ENCODE data around the gene SLC9A8.
A peak's percentile ranks its signal among the peaks of the same experiment; 100 is the strongest.

Gene SLC9A8

DNA sequence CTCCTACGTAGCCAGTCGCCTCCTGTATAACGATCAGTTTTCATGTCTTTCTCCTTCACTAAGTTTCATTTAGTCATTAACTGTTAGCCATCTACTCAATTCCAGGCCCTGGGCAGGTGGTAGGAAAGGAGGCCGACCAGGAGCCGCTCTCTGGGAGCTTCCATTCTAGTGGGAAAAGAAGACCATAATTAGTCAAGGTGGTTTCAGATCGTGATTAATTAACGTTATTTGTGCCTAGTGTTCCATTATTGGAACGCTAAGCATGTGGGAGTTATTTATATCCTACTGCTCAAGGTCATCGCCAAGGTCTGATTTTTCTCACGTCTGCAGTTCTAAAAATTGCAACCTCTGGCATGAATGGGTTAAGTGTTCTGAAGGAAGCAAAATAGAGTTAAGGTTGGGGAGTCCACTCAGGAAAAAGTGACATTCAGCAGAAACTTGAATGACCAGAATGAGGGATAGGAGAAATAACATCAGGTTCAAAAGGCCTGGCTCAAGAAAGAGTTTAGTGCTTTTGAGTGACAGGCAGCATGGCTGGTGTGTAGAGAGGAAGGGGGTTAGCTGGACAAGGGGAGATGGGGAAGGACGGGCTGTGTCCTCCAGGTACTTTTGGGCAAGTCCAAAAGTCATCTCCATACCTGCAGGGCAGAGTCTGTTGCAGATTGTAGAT, 812 bp downstream of the SLC9A8 start:
- DNase-seq (ENCODE audit: low read depth in 3 of 3), result no peak

DNA sequence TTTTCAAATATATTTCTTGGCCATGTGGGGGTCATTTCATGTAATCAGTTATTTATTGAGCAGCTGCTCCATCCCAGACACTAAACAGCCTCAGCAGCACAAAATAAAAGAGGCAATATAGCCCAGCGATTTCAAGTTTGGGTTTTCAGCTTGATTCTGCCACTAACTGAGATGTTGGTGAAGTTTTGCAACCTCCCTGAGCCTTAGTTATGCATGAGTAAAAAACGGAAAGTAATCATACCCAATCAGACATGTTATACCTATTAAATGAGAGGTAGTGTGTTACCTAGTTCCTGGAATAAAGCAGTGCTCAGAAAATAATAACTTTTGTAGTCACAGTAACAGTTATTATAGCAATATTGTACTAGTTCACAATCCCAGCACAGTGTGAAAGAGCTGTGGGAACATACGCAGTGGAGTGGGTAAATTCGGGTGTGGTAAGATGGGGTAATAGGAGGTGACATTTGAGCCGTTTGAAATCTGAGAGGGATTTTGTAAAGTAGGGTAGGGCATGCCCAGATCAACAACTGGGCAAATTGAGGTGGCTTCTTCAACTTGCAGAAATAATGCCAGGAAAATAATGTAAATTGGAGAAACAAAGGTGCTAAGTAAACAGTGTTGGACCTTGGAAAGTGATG, 1.5 kb downstream of the SLC9A8 start:
- DNase-seq (ENCODE audit: low read depth in 3 of 3), result no peak

DNA sequence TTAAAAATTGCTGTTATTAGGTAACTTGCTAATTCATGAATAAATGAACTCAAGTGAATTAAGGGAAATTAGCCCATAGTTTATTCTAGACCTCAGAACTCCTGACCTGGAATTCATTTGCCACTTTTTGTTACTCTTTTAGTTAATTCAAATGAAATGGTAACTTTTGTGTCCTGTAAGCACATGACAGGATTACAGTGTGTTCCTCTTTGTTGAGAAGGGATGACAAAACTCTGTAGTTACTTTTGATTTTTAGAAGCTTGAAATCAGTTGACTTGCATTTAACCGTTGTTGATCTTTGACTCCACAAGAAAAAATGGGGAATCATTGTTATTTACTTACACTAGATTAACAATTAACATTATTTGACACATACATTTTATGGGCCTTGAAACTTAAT, 6.2 kb downstream of the SLC9A8 start:
- DNase-seq (ENCODE audit: low read depth in 3 of 3), result no peak

DNA sequence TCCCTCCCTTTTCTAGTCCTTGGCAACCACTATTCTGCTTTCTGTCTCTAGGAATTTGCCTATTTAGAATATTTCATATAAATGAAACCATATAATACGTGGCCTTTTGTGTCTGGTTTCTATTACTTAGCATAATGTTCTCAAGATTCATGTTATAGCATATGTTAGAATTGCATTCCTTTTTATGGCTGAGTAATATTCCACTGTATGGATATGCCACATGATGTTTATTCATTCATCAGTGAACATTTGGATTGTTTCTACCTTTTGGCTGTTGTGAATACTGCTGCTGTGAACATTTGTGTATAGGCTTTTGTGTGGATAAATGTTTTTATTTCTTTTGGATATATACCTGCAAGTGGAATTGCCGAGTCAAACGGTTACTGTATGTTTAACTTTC, 7.1 kb downstream of the SLC9A8 start:
- DNase-seq (ENCODE audit: low read depth in 3 of 3), result no peak

DNA sequence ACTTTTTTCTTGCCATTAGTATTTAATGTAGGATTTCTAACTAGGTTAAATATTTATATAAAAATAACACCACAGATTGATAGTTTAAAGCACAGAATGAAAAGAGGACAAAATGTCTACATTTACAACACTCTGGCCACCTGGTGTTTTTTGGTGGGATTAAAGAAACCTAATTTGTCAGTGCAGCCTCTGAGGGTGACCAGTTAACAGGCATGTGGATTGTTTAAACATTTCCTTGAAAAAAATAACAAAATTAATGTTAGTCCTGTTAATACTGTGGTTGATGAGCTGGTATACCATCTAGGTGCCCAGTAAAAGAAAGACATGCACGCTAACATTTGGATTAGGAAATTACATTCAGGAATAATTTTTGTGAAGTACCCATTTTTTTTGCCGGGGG, 8.8 kb downstream of the SLC9A8 start:
- DNase-seq (ENCODE audit: low read depth in 3 of 3), result no peak

DNA sequence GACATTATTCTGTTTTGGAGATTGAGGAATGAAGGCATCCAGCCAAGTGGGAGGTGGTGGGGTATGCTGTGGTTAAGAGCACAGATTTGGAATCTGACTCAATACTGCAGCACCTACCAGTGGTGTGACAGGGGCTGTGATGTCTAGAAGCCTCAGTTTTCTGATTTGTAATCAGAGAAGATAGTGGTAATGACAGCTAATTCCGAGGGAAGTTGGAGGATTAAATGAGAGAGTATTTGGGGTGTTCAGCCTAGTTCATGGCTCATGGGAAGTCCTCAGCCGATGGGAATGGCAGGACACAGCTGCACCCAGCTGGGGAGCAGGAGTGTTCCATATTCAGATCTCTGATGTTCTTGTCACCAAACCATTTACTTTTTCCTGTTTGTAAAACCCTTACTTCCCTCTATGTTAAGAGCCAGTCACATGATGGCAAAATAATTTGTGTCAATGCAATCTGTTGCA, 9.3 kb downstream of the SLC9A8 start:
- DNase-seq (ENCODE audit: low read depth in 3 of 3), result no peak

DNA sequence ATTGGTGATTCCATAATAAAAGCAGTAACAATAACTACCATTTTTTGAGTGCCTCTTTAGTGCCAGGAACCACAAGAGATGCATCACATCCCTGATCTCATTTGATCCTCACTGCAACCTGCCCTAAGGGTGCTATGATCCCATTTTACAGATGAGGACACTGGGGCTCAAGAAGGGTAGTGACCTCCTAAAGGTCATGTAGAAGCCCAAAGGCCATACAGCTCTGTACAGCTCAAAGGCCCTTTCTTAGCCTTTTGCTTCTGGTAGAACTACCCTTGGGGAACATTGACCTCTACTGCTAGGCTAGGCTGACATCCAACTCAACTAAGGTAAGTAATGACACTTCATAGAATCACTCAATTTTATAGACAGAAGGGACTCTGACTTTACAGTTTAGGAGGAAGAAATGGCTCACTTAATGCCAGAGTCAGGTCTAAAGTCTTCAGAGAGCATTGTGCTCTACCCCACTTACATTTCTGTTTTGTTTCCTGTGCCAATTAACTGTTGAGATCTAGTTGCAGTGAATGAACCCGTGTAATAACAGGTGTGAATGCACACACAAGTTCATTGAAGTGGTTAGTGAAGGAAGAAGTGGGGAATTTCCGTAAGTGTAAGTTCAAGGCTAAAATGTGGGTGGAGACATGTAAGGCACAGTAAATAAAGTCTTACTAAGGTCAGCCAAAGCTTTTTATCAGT, 10.7 kb downstream of the SLC9A8 start:
- DNase-seq (ENCODE audit: low read depth in 3 of 3), result no peak

DNA sequence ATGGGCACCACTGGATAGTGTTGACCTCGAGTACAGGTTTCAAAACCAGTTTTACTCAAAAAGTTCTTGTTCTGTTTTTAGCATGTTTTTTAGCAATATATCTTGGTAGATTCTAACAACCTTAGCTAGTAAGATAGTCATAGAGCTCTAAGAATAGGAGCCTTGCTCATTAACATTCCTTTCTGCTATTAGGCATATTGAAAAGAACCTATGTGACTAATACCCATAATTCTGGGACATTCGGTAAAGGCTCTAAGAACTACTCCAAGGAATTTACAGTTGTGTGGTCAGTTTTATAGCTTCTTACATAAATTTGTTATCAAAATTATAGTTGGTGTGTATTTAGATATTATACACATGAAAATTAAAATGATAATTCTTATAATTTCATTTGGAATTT, 11.6 kb downstream of the SLC9A8 start:
- DNase-seq (ENCODE audit: low read depth in 3 of 3), result no peak

DNA sequence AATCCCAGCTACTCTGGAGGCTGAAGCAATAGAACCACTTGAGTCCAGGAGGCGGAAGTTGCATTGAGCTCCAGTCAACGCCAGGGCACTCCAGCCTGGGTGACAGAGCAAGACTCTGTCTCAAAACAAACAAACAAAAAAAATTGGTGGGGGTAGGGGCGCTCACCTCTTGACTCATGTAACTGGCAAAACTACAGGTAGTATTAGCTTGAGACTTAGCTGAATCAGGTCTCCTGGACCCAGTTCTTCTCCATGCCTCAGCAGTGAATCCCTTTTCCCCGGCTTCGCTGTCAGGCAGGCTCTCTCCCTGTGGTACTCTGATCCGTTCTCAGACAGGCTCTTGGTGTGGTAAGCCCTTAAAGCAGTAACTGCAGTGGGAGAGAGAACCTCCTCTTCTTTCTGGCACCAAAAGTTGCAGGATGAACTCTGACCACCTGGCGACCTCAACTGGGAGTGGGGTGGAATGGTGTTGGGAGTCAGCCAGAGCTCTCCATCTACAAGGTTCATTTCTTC, 12.9 kb downstream of the SLC9A8 start:
- no peak for DNase-seq (ENCODE audit: low read depth in 3 of 3)

DNA sequence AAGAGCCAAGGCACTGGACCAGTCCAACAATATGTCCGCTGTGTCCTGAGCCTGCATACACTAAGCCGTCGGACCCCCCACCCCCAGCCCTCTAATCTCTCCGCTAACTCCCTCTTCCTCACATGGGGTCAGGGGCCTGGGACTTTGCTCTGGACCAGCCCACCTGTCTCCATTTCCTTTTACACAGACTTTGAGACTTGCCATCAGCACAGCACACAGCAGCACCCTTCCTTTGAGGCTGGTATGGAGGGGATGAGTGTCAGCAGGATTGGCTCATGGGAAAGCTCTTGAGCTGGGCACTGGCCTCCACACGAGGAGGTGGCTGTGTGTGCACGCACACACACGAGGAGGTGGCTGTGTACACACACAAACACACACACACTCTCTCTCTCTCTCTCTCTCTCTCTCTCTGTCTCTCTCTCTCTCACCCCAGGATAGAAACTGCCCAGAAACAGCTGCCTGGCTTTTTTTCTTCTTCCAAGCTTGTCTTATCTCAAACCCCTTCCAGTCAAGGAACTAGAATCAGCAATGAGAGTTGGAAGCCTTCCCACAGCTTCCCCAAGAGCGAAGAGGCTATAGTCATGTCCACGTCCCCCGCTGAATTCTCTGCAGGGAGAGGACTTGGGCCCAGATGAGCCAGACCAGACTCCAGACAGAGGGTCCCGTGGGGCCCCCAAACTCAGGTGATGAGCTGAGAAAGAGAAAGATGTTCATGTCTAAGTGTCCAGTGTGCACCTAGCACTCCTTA, 18.6 kb downstream of the SLC9A8 start:
- DNase-seq (ENCODE audit: low read depth in 3 of 3), result no peak

DNA sequence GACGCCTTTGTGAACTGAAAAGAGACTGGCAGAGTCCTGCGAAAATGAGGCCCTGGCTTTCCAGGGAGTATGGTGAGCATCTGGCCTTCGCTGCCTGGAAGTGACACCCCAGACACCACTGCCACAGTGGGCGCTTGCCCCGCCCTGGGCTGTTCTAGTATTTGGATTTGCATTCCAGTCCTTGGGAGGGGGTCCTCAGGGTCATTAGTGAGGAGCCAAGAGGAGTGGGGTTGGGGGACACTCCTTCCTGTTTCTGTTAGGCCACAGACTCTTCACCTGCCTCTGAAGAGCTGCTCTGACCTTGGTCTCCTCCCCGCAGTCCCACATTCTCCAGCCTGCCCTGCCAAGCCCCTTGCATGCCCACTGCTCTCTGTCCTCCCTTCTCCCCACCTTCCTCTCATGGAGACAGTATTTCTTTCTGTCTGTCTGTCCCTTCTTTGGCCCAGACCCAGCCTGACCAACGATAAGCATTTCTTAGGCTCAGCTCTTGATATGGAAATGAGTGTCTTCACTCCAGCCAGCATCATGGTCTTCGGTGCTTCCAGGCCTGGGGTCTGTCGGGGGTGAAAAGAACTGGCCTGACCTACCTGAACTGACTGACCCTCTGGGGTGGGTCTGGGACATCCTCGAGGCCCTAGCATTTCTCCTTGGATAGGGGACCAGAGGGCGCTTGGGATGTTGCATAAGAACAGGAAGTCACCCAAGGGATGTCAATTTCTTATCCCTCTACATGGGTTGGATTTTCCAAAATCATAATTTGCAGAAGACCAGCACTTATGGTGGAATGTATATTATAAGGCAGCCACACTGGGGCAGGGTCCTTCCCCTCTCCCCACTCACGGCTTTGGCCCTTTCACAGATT, 19.4 kb downstream of the SLC9A8 start:
- no peak for DNase-seq (ENCODE audit: low read depth in 3 of 3)

DNA sequence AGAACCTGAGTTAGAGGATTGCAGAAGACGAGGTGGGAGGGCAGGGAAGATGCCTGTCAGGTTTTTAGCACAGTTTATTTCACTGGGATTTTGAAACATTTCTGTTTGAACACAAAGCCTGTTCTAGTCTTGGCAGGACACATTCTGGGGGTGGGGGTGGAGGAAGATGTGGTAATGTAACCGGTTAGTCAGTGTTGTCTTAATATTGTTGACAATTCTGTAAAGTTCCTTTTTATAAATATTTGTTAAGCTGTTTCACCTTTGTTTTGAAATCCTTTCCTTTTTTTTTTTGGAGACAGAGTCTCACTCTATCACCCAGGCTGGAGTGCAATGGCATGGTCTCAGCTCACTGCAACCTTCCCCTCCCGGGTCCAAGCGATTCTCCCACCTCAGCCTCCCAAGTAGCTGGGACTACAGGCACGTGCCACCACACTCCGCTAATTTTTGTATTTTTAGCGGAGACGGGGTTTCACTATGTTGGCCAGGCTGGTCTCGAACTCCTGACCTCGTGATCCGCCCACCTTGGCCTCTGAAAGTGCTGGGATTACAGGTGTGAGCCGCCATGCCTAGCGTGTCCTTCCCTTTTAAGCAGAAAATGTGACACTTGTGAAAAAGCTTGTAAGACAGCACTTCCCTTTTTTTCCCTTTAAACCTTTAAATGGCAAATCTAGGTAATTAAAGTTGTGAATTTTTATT, 20.2 kb downstream of the SLC9A8 start:
- no peak for DNase-seq (ENCODE audit: low read depth in 3 of 3)

DNA sequence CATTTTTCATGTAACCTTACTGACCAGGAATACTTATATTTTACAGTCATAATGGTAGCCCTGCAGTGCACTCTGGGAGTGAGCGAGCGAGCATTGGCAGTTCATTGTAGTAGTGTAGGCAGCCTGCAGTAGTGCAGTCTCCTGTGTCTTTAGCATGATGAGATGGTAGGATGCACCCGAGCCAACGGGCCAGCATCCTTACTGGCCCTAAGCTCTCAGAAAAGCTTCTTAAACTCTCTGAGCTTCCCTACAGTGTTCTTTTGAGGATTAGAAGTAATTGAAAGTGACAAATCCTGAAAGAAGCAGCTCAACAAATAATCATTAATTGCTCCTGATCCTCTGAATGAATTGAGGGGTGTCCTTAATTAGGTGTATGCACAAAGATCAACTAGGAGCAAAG, 20.9 kb downstream of the SLC9A8 start:
- no peak for DNase-seq (ENCODE audit: low read depth in 3 of 3)

DNA sequence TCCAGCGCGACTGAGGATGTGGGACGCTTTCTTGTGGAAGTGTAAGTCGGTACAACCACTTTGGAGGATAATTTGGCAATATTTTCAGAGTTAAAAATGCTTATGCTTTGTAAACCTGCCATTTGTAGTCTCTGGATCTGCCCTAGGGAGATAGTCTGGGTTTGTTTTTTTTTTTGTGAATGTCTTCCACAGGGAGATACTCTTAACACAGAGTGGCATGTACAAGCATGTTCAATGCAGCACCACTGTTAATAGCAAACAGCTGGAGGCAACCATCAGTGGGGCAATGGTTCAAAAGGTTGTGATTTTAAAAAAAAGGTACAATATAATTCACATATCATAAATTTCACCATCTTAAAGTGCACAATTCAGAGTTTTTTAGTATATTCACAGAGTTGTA, 22.4 kb downstream of the SLC9A8 start:
- no peak for DNase-seq (ENCODE audit: low read depth in 3 of 3)

DNA sequence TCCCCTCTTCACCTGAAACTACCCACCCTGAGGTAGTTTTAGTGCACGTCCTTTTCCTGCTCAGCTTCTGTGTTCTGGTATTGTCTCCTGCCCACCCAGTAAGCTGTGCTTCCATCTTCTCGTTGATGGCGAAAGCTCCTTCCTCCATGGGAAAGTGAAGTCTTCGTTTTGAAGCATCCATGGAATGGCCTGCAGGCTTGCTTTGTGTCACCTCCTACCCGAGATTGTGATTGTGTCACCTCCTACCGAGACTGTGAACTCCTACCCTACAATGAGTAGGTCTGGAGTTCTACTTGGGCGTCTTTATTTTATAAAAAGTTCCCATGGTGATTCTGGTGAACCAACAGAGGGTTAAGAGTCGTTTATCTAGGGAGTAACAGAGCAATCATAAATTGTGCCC, 25.9 kb downstream of the SLC9A8 start:
- no peak for DNase-seq (ENCODE audit: low read depth in 3 of 3)

DNA sequence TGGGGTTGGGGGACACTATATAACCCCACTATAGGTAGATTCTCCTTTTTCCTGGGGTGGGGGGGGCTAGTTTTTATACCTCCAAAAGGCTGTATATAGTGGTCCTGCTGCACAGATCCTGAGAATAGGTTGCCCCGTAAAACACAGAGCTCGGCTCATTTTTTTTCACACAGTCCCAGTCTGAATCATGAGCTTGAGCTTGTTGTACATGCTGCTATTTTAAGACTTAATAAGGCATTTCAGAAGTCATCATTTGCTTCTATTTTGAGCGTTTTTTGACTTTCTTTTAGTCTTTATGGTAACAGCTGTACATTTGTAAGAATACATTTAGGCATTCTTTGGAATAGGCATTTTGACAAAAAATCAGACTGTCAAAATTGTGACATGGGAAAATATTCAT, 30.5 kb downstream of the SLC9A8 start:
- DNase-seq (ENCODE audit: low read depth in 3 of 3), result no peak

DNA sequence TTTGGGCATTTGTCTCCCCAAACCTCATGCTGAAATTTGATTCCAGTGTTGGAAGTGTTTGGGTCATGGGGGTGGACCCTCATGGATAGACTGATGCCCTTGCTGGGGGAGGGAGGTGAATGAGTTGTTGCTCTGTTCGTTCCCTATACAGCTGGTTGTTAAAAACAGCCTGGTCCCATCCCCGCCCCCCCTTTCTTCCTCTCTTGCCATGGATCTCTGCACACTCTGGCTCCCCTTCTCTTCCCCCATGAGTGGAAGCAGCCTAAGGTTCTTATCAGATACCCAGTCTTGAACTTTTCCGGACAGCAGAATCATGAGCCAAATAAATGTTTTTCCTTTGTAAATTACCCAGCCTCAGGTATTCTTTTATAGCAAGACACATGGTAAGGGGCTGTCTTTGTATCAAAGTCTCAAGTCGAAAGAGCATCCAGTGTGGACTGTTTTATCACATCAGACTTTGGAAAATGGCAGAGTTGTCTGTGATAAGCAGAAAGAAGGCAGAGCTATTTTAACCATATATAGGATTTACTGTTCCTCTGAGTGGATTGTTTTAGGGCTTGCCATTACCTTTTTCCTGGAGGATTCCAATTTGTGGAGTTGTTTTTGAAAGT, 31.2 kb downstream of the SLC9A8 start:
- no peak for DNase-seq (ENCODE audit: low read depth in 3 of 3)

DNA sequence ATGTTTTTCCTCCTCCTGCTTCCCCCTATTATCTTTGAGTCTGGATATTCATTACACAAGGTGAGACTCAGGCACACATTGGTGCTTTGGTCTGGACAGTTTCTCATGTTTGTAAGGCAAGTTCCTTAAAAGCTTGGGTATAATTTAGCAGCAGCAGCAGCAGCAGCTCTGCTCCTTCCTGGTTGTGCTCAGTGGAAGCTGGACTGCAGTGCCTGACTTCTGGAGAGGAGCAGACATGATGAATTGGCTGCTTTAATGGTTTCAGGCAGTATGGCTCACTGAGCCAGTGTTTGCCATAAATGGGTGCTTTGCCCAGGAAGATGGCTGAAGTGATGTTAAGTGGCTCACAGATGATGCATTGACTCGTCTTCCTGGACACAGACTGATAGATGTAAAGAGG, 32.4 kb downstream of the SLC9A8 start:
- DNase-seq (ENCODE audit: low read depth in 3 of 3), result no peak

DNA sequence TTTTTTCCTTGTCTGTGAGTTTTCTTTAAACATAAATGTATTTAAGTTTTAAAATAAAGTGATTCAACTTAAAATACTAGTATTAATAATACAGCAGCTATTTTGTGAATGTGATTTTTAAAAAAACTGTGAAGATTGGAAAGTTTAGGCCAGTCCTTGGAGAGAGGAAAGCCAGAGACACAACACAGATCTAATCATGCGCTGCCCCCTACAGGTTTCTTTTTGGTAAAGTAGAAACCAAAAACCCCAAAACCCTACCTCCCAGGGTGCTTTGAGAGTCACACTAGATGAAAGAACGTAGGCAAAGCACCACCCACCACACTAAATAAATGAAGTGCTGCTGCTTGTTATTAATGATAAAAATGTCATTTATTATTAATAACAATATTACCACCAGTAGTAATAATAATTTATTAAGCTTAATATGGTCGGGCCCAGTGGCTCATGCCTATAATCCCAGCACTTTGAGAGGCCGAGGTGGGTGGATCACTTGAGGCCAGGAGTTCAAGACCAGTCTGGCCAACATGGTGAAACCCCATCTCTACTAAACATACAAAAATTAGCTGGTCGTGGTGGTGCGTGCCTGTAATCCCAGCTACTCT, 33.7 kb downstream of the SLC9A8 start:
- peak; percentile 5 to 49 (median 24) for DNase-seq (ENCODE audit: low read depth in 3 of 3)
